HEK293 (cell line): Measurements from ENCODE around the gene CARD10.
A peak's percentile ranks its signal among the peaks of the same experiment; 100 is the strongest.

ENCODE experiments used
- CTCF ChIA-PET: fragments of 350-600 bp; formaldehyde crosslinking; extraction: SDS; loops from one replicate; lab custom pipeline; 2021; ENCODE audit warnings: antibody characterized with exemption; lab: Yijun Ruan, JAX
- POLR2A ChIA-PET: fragments of 300-600 bp; formaldehyde crosslinking; extraction: SDS; loops from one replicate; lab custom pipeline; 2020; ENCODE audit warnings: antibody characterized with exemption, inconsistent platforms; lab: Yijun Ruan, JAX
- H3K27ac ChIP-seq: fragments of 200-500 bp; sonication (Bioruptor generic); 2 replicates; pipeline ENCODE4 v1.5.1; 2014; ENCODE audit warnings: low read depth, low read length, control low read depth, inconsistent platforms; ENCODE audit errors: extremely low read depth
- H3K36me3 ChIP-seq, 2 experiments: fragments of 200-500 bp in 1 of 2; sonication (Bioruptor generic) in 1 of 2; 1 replicate in 1 of 2; 2 replicates in 1 of 2; pipeline ENCODE4 v1.5.1; 2014 to 2017; ENCODE audit warnings: inconsistent platforms in 2 of 2, low read length in 2 of 2; ENCODE audit not compliant: control insufficient read depth in 2 of 2, insufficient read depth in 1 of 2
- H3K4me1 ChIP-seq: fragments of 200-500 bp; sonication (Bioruptor generic); 2 replicates; pipeline ENCODE4 v1.5.1; 2014; ENCODE audit warnings: mild to moderate bottlenecking, low read length, inconsistent platforms; ENCODE audit not compliant: control insufficient read depth, insufficient read depth
- H3K4me3 ChIP-seq: 2 replicates; pipeline ENCODE4 v1.5.1; 2011; ENCODE audit warnings: low read depth, mild to moderate bottlenecking, control low read depth, low read length, moderate library complexity
- H3K9me3 ChIP-seq: fragments of 200-500 bp; sonication (Bioruptor generic); 2 replicates; pipeline ENCODE4 v1.5.1; 2014; ENCODE audit warnings: low read depth, low read length, inconsistent platforms; ENCODE audit not compliant: control insufficient read depth, insufficient read depth
- EGR2 ChIP-seq: fragments of 450-650 bp; formaldehyde crosslinking; IDR thresholded peaks from 2 replicates; pipeline ENCODE4 v1.5.1; 2016; ENCODE audit warnings: low read depth, missing biosample characterization, missing genetic modification characterization
- FEZF1 ChIP-seq: fragments of 450-650 bp; formaldehyde crosslinking; IDR thresholded peaks from 2 replicates; pipeline ENCODE4 v1.5.1; 2016; ENCODE audit warnings: missing biosample characterization, missing genetic modification characterization
- KLF1 ChIP-seq: fragments of 450-650 bp; formaldehyde crosslinking; IDR thresholded peaks from 2 replicates; pipeline ENCODE4 v1.5.1; 2016; ENCODE audit warnings: missing biosample characterization, missing genetic modification characterization
- KLF9 ChIP-seq: fragments of 450-650 bp; formaldehyde crosslinking; IDR thresholded peaks from 2 replicates; pipeline ENCODE4 v1.5.1; 2016; ENCODE audit warnings: missing biosample characterization, missing genetic modification characterization, low read depth
- RBAK ChIP-seq: fragments of 450-650 bp; formaldehyde crosslinking; IDR thresholded peaks from 2 replicates; pipeline ENCODE4 v1.5.1; 2016; ENCODE audit warnings: missing biosample characterization, missing genetic modification characterization
- TRIM28 ChIP-seq: IDR thresholded peaks from 2 replicates; pipeline ENCODE4 v1.6.1; 2011; ENCODE audit warnings: low read length, control low read depth, borderline replicate concordance
- ZIC2 ChIP-seq: fragments of 450-650 bp; formaldehyde crosslinking; IDR thresholded peaks from 2 replicates; pipeline ENCODE4 v1.5.1; 2016; ENCODE audit warnings: missing biosample characterization, missing genetic modification characterization
- ZNF138 ChIP-seq: fragments of 450-650 bp; formaldehyde crosslinking; IDR thresholded peaks from 2 replicates; pipeline ENCODE4 v1.5.1; 2016; ENCODE audit warnings: missing biosample characterization, missing genetic modification characterization, borderline replicate concordance
- ZNF140 ChIP-seq: fragments of 450-650 bp; formaldehyde crosslinking; IDR thresholded peaks from 2 replicates; pipeline ENCODE4 v1.5.1; 2016; ENCODE audit warnings: missing biosample characterization, missing genetic modification characterization
- ZNF341 ChIP-seq: fragments of 450-650 bp; formaldehyde crosslinking; IDR thresholded peaks from 2 replicates; pipeline ENCODE4; 2016; ENCODE audit warnings: low read depth, missing biosample characterization, missing genetic modification characterization
- ZNF558 ChIP-seq: fragments of 450-650 bp; formaldehyde crosslinking; IDR thresholded peaks from 2 replicates; pipeline ENCODE4 v1.5.1; 2016; ENCODE audit warnings: missing biosample characterization, missing genetic modification characterization
- ZNF626 ChIP-seq: fragments of 450-650 bp; sonication (Bioruptor Pico); formaldehyde crosslinking; IDR thresholded peaks from 2 replicates; pipeline ENCODE4 v1.5.1; 2018; ENCODE audit warnings: missing biosample characterization, missing genetic modification characterization, inconsistent platforms
- TF ChIP-seq, protein P1 (sequence below): fragments of 450-650 bp; formaldehyde crosslinking; IDR thresholded peaks from 2 replicates; pipeline ENCODE4 v1.5.1; 2016; ENCODE audit warnings: missing biosample characterization, missing genetic modification characterization
- TF ChIP-seq, protein P2 (sequence below): fragments of 450-650 bp; formaldehyde crosslinking; IDR thresholded peaks from 2 replicates; pipeline ENCODE4 v1.5.1; 2016; ENCODE audit warnings: missing biosample characterization, missing genetic modification characterization, low read depth

The CARD10 gene

DNA sequence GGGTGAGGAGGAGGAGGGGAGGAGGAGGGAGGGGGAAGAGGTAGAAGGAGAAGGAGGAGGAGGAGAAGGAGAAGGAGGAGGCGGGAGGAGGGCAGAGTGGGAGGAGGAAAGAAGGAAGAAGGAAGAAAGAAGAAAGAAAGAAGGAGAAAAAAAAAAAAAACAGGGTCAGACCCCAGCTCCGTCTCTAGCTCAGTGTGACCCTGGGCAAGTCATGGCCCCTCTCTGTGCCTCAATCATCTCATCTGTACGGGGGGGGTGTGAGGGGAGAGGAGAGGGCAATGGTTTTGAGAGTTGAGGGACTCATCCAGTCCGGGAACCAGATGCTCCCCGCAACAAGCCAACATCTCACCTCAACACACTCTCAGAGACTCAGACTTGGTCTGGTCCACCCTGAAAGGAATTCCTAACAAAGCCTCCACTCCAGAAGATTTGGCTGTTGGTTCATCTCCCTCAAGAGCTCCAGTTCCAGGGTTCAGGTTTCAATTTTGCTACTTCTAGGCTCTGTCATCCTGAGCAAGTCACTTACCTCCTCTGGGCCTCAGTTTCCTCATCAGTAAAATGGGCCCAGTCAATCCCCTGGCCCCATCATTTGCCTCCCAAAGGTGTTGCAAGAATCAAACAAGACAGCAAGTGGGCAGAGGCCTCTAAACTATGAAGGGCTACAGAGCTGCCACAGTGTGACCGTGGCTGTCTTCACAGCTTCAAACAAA is 7.7 kb downstream of the CARD10 start:
- H3K4me1 ChIP-seq: peaks cover 7% of the 10 kb centered on the region
- no peaks in the 10 kb centered on the region for H3K9me3 ChIP-seq
- no peak overlapping the region for H3K27ac ChIP-seq
- H3K36me3 ChIP-seq: peaks cover 3 to 53% of the 10 kb centered on the region in 2 experiments; a peak in 2 of 3 replicates
- POLR2A ChIA-PET: no interaction called here
- CTCF ChIA-PET: interaction anchor here (0.7 to 2.0 kb wide), 4 partner anchors 14 to 54 kb away, joined by 4 to 8 read pairs (median 6); no protein-coding TSS in a partner anchor
- TF ChIP-seq EGR2 (tag by site-specific recombination): peak; percentile 19; the same call in 1 of the 2 replicates
- no peak for TF ChIP-seq ZNF140 (tag by site-specific recombination)
- TF ChIP-seq, protein P1, sequence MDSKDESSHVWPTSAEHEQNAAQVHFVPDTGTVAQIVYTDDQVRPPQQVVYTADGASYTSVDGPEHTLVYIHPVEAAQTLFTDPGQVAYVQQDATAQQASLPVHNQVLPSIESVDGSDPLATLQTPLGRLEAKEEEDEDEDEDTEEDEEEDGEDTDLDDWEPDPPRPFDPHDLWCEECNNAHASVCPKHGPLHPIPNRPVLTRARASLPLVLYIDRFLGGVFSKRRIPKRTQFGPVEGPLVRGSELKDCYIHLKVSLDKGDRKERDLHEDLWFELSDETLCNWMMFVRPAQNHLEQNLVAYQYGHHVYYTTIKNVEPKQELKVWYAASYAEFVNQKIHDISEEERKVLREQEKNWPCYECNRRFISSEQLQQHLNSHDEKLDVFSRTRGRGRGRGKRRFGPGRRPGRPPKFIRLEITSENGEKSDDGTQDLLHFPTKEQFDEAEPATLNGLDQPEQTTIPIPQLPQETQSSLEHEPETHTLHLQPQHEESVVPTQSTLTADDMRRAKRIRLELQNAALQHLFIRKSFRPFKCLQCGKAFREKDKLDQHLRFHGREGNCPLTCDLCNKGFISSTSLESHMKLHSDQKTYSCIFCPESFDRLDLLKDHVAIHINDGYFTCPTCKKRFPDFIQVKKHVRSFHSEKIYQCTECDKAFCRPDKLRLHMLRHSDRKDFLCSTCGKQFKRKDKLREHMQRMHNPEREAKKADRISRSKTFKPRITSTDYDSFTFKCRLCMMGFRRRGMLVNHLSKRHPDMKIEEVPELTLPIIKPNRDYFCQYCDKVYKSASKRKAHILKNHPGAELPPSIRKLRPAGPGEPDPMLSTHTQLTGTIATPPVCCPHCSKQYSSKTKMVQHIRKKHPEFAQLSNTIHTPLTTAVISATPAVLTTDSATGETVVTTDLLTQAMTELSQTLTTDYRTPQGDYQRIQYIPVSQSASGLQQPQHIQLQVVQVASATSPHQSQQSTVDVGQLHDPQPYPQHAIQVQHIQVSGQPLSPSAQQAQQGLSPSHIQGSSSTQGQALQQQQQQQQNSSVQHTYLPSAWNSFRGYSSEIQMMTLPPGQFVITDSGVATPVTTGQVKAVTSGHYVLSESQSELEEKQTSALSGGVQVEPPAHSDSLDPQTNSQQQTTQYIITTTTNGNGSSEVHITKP (tag by site-specific recombination): peak; percentile 52
- H3K4me3 ChIP-seq: no peak overlapping the region

GRCh38 chr22:37510091-37510490 is 9.1 kb downstream of the CARD10 start:
- TF ChIP-seq ZIC2 (tag by site-specific recombination) (0 out of 2 replicates have a peak, but pooled peaks have one; percentile 17), ZNF626 (tag by site-specific recombination) (no peak)
- TF ChIP-seq, all 188 proteins: peak for 1
- Histone ChIP-seq H3K36me3 (peaks cover 7 to 55% of the 10 kb centered on the region in 2 experiments; a peak in 2 of 3 replicates), H3K27ac (no peak overlapping the region), H3K4me1 (peaks cover 7% of the 10 kb centered on the region), H3K9me3 (no peaks in the 10 kb centered on the region), H3K4me3 (no peak overlapping the region)
- POLR2A ChIA-PET: no interaction called here
- CTCF ChIA-PET: interaction anchor here (1.4 kb wide), 1 partner anchor 38 kb away, joined by 3 read pairs; no protein-coding TSS in a partner anchor

- Histone ChIP-seq H3K4me3 (no peak overlapping the region), H3K27ac (no peak overlapping the region), H3K9me3 (no peaks in the 10 kb centered on the region), H3K4me1 (peaks cover 7% of the 10 kb centered on the region), H3K36me3 (peaks cover 7 to 55% of the 10 kb centered on the region in 2 experiments; a peak in 2 of 3 replicates)
- POLR2A ChIA-PET: interaction anchor here (0.6 to 1.0 kb wide), 2 partner anchors 9 to 257 kb away, joined by 3 to 7 read pairs; no protein-coding TSS in a partner anchor
- TF ChIP-seq ZNF341 (tag by site-specific recombination): 0 out of 2 replicates have a peak, but pooled peaks have one; percentile 1
- TF ChIP-seq TRIM28: no peak
- CTCF ChIA-PET: interaction anchor here (1.0 to 1.4 kb wide), 2 partner anchors 11 to 37 kb away, joined by 3 to 5 read pairs; no protein-coding TSS in a partner anchor
Measured at GRCh38 chr22:37509059-37509860, 10.0 kb downstream of the CARD10 start.

GRCh38 chr22:37508431-37508992 is 10.7 kb downstream of the CARD10 start:
- H3K4me3 ChIP-seq: no peak overlapping the region
- H3K27ac ChIP-seq: no peak overlapping the region
- H3K9me3 ChIP-seq: no peaks in the 10 kb centered on the region
- POLR2A ChIA-PET: interaction anchor here (0.6 to 1.0 kb wide), 2 partner anchors 8 to 257 kb away, joined by 3 to 7 read pairs; no protein-coding TSS in a partner anchor
- peaks cover 7% of the 10 kb centered on the region for H3K4me1 ChIP-seq
- TF ChIP-seq FEZF1 (tag by site-specific recombination) (no peak), KLF1 (tag by site-specific recombination) (peak; percentile 92), KLF9 (tag by site-specific recombination) (peak; percentile 37; the same call in 1 of the 2 replicates), ZNF558 (tag by site-specific recombination) (no peak), ZNF138 (tag by site-specific recombination) (no peak), RBAK (tag by site-specific recombination) (no peak)
- TF ChIP-seq, protein P2, sequence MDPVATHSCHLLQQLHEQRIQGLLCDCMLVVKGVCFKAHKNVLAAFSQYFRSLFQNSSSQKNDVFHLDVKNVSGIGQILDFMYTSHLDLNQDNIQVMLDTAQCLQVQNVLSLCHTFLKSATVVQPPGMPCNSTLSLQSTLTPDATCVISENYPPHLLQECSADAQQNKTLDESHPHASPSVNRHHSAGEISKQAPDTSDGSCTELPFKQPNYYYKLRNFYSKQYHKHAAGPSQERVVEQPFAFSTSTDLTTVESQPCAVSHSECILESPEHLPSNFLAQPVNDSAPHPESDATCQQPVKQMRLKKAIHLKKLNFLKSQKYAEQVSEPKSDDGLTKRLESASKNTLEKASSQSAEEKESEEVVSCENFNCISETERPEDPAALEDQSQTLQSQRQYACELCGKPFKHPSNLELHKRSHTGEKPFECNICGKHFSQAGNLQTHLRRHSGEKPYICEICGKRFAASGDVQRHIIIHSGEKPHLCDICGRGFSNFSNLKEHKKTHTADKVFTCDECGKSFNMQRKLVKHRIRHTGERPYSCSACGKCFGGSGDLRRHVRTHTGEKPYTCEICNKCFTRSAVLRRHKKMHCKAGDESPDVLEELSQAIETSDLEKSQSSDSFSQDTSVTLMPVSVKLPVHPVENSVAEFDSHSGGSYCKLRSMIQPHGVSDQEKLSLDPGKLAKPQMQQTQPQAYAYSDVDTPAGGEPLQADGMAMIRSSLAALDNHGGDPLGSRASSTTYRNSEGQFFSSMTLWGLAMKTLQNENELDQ: no peak
- H3K36me3 ChIP-seq: peaks cover 7 to 59% of the 10 kb centered on the region in 2 experiments; a peak in 2 of 3 replicates
- CTCF ChIA-PET: interaction anchor here (1.0 kb wide), 1 partner anchor 10 kb away, joined by 5 read pairs; no protein-coding TSS in a partner anchor
